DOHH2 (cell line): ENCODE measurements around the gene LRCH1.

Experiments
- EZH2phosphoT487 ChIP-seq: fragments of 200-600 bp; sonication (generic); IDR thresholded peaks from 2 replicates; pipeline ENCODE4 v1.6.1; 2017; ENCODE audit warnings: borderline replicate concordance, mild to moderate bottlenecking, antibody characterized with exemption, low read length, moderate library complexity, mixed read lengths
- TF ChIP-seq, protein P1 (sequence below): fragments of 200-600 bp; sonication (generic); IDR thresholded peaks from one replicate; pipeline ENCODE4 v1.5.1; 2014; ENCODE audit warnings: antibody characterized with exemption, mild to moderate bottlenecking, low read depth, low read length; ENCODE audit not compliant: poor library complexity, severe bottlenecking

GRCh38 chr13:46569456-46569855 is 16.5 kb downstream of the LRCH1 start:
- TF ChIP-seq, protein P1, sequence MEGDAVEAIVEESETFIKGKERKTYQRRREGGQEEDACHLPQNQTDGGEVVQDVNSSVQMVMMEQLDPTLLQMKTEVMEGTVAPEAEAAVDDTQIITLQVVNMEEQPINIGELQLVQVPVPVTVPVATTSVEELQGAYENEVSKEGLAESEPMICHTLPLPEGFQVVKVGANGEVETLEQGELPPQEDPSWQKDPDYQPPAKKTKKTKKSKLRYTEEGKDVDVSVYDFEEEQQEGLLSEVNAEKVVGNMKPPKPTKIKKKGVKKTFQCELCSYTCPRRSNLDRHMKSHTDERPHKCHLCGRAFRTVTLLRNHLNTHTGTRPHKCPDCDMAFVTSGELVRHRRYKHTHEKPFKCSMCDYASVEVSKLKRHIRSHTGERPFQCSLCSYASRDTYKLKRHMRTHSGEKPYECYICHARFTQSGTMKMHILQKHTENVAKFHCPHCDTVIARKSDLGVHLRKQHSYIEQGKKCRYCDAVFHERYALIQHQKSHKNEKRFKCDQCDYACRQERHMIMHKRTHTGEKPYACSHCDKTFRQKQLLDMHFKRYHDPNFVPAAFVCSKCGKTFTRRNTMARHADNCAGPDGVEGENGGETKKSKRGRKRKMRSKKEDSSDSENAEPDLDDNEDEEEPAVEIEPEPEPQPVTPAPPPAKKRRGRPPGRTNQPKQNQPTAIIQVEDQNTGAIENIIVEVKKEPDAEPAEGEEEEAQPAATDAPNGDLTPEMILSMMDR = no peak
- TF ChIP-seq EZH2phosphoT487 = no peak
